Stomach (tissue), 4 donors: Measurements from ENCODE around the gene GMDS.

Experiments
- CTCF ChIP-seq, 7 experiments: fragments of 450-650 bp in 4 of 7; fragments of 200-600 bp in 3 of 7; sonication (generic) in 3 of 7; IDR thresholded peaks; one replicate each; pipeline ENCODE4 v1.5.1; 2016 to 2019; ENCODE audit warnings: antibody characterized with exemption in 7 of 7, control low read depth in 2 of 7, mild to moderate bottlenecking in 1 of 7
- EP300 ChIP-seq: sonication (generic); formaldehyde crosslinking; IDR thresholded peaks from one replicate; pipeline ENCODE4 v1.6.1; 2017; ENCODE audit warnings: antibody characterized with exemption

GRCh38 chr6:1613688-1614447 lies 631.5 kb downstream of the GMDS start:
- TF ChIP-seq CTCF (IDR thresholded peaks at IDR 0.05), result no peak
- no peak for TF ChIP-seq EP300
